GM18508 (cell line): Measurements from ENCODE around the gene TEX54.

Source experiments
- ATAC-seq: cut with Tn5 transposase; IDR thresholded peaks from one replicate; pipeline ENCODE4 v1.9.1; 2021; ENCODE audit warnings: moderate number of reproducible peaks; ENCODE audit not compliant: insufficient read depth, unreplicated experiment

TEX54 gene

GRCh38 chr11:62792202-62792575 lies 40.5 kb downstream of the TEX54 start:
- ATAC-seq, result no peak

- no peak for ATAC-seq
These were observed 41.0 kb downstream of the TEX54 start, which contains the start of gene TMEM223 for GRCh38 chr11:62791501-62792201. TMEM223 (minus strand) TSS chr11:62792006; CDS start chr11:62791994, 12 bp downstream.

- no peak for ATAC-seq
These were observed 43.1 kb downstream of the TEX54 start for GRCh38 chr11:62789576-62789975.

GRCh38 chr11:62788991-62789390 lies 43.6 kb downstream of the TEX54 start:
- ATAC-seq, result no peak

GRCh38 chr11:62787005-62787759 lies 45.5 kb downstream of the TEX54 start, which contains the start of gene TMEM179B:
TMEM179B (plus strand) TSS chr11:62787402; CDS start chr11:62787432, 30 bp downstream.
- peak; percentile 40 for ATAC-seq

- ATAC-seq, result no peak
These were observed 46.2 kb downstream of the TEX54 start for GRCh38 chr11:62786318-62787004.

GRCh38 chr11:62782753-62783152 lies 49.9 kb downstream of the TEX54 start:
- ATAC-seq, result no peak
